ENCODE measurements around the gene CHMP6. TPM values are rescaled to one million over a fixed set of nuclear protein-coding genes. Genes with fewer than 3 reads are reported as not detected.

Gene CHMP6
- polyA plus RNA-seq, 3 donors from 2014 or later = 67.7 to 71.4 (median 70.2) TPM

GRCh38 chr17:80971704-80972304 is 19.8 kb upstream of the CHMP6 start:
- H3K27ac Mint-ChIP-seq = no peak overlapping the region
- H3K4me1 Mint-ChIP-seq = peaks cover 0 to 10% of the 10 kb centered on the region in 2 donors
- H3K27me3 Mint-ChIP-seq (ENCODE audit: low read depth in 3 of 3) = peaks cover 2 to 4% (median 4%) of the 10 kb centered on the region in 3 donors
- DNase-seq = no peak
- no peaks in the 10 kb centered on the region for H3K9me3 Mint-ChIP-seq
- no peaks in the 10 kb centered on the region for H3K36me3 Mint-ChIP-seq
- H3K4me3 Mint-ChIP-seq = no peak overlapping the region

- Mint-ChIP-seq H3K9me3 (no peaks in the 10 kb centered on the region), H3K36me3 (no peaks in the 10 kb centered on the region), H3K27me3 (ENCODE audit: low read depth in 3 of 3) (peaks cover 0 to 14% (median 2%) of the 10 kb centered on the region in 3 donors), H3K4me3 (no peak overlapping the region), H3K4me1 (peaks cover 2 to 6% of the 10 kb centered on the region in 2 donors), H3K27ac (peak overlapping the region in 1 of 6 donors; percentile 34)
- DNase-seq = no peak
These were observed 14.9 kb upstream of the CHMP6 start for GRCh38 chr17:80976701-80977100.

DNA sequence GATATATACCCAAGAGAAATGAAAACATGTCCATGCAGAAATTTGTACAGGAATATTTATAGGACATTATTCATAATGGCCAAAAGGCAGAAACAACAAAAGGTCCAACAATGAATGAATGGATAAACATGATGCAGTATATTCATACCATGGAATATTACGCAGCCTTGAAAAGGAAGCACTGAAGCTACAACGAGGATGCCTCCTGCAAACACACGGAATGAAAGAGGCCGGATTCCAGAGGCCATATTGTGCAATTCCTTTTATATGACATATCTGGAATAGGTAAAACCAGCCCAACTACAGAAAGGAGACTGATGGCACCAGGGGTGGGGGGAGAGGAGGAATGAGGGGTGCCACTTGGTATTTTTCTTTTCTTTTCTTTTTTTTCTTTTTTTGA is 14.5 kb upstream of the CHMP6 start:
- Mint-ChIP-seq H3K4me1 (peaks cover 2 to 6% of the 10 kb centered on the region in 2 donors), H3K9me3 (no peaks in the 10 kb centered on the region), H3K36me3 (no peaks in the 10 kb centered on the region), H3K27ac (peak overlapping the region in 1 of 6 donors; percentile 34), H3K27me3 (ENCODE audit: low read depth in 3 of 3) (peaks cover 0 to 14% (median 2%) of the 10 kb centered on the region in 3 donors), H3K4me3 (no peak overlapping the region)
- no peak for DNase-seq

GRCh38 chr17:80978499-80979497 is 12.8 kb upstream of the CHMP6 start:
- Mint-ChIP-seq H3K4me3 (no peak overlapping the region), H3K36me3 (no peaks in the 10 kb centered on the region), H3K27me3 (ENCODE audit: low read depth in 3 of 3) (peaks cover 0 to 14% (median 4%) of the 10 kb centered on the region in 3 donors), H3K27ac (no peak overlapping the region), H3K9me3 (no peaks in the 10 kb centered on the region), H3K4me1 (peaks cover 2 to 6% of the 10 kb centered on the region in 2 donors)
- DNase-seq = no peak

GRCh38 chr17:80979547-80980378 is 11.9 kb upstream of the CHMP6 start:
- Mint-ChIP-seq H3K36me3 (no peaks in the 10 kb centered on the region), H3K27me3 (ENCODE audit: low read depth in 3 of 3) (peaks cover 0 to 10% (median 5%) of the 10 kb centered on the region in 3 donors), H3K9me3 (no peaks in the 10 kb centered on the region), H3K4me3 (peak overlapping the region in 1 of 5 donors; percentile 27), H3K4me1 (peaks cover 2 to 6% of the 10 kb centered on the region in 2 donors), H3K27ac (no peak overlapping the region)
- DNase-seq = no peak

DNA sequence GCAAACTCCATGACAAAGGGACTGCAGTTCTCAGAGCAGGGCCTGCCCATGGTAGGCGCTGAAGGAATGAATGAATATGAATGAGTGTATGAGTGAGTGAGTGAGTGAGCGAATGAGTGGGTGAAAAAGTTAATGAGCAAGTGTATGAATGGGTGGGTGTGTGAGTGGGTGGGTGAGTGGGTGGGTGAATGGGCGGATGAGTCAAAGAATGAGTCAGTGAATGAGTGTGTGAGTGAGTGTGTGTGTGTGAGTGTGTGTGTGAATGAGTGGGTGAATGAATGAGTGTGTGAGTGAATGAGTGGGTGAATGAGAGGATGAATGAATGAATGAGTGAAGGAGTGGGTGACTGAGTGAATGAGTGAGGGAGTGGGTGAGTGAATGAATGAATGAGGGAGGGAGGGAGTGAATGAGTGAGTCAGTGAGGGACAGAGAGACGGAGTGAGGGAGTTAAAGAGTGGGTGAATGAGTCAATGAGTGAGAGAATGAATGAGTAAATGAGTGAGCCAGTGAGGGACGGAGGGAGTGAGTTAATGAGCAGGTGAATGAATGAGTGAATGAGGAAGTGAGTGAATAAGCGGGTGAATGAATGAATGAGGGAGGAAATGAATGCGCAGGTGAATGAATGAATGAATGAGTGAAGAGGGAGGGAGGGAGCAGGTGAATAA is 11.1 kb upstream of the CHMP6 start:
- peaks cover 2 to 6% of the 10 kb centered on the region in 2 donors for H3K4me1 Mint-ChIP-seq
- peak overlapping the region in 1 of 6 donors; percentile 71 for H3K27ac Mint-ChIP-seq
- no peaks in the 10 kb centered on the region for H3K9me3 Mint-ChIP-seq
- DNase-seq = no peak
- peaks cover 0 to 10% (median 5%) of the 10 kb centered on the region in 3 donors for H3K27me3 Mint-ChIP-seq (ENCODE audit: low read depth in 3 of 3)
- H3K4me3 Mint-ChIP-seq = peak overlapping the region in 4 of 5 donors; percentile 26 to 57 (median 32)
- H3K36me3 Mint-ChIP-seq = no peaks in the 10 kb centered on the region

DNA sequence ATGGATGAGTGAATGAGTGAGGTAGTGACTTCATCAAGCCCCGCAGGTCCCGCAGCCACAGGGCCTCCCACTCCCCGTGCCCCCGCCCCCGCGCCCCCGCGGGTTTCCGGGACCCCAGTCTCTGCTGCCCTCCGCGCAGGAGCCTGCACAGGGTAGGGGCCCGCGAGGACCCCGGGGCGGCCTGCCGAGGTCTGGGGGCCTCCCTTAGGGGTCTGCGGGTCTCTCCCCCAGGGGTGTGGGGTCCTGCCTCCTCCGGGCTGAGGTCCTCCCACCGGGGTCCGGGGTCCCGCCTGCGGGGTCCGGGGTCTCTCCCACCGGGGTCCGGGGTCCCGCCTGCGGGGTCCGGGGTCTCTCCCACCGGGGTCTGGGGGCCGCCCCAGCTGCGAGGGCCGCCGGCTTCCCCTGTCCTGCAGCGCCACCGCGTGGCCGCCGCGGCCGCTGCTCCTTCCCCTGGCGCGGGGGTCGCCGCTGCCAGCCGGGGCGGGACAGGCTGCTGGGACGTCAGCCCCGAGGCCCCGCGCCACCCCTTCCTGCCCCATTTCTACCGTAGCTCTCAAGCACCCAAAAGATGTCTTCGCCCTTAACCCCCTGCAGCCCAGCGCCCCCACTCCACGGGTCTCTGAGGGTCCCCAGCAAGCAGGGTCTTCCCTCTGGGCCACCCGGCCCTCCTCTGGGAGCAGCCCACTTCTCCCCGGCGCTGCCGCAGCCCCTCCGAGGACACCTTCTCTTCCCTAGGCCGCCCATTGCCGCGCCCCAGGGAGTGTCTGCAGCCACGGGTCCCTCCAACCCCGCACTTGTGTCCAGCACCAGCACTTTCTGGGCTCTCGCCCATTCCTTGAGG is 10.4 kb upstream of the CHMP6 start:
- H3K4me3 Mint-ChIP-seq = no peak overlapping the region

DNA sequence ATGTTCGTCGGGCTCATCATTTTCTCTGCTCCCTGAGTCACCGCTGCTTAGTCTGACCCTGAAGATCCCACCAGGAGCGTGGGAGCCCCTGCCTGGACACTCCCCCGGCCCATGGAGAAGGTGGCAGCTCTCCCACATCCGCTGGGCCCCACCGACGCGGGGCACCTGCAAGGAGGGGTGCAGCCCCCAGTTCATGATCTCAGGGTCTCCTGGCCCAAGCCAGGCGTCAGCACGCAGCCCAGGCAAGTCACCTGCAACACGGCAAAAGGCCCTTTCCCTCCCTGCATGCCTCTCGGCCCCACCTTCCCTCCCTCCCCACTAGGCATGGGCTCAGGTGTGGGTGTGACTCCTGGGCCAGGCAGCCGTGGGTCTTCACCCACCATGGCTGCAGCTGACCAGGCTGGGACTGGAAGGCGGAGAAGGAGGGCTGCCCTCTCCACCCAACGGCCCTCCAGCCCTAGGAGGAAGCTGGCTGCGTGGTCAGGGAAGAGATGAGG is 9.7 kb upstream of the CHMP6 start:
- Mint-ChIP-seq H3K27me3 (ENCODE audit: low read depth in 3 of 3) (peaks cover 0 to 10% (median 5%) of the 10 kb centered on the region in 3 donors), H3K4me3 (no peak overlapping the region), H3K27ac (no peak overlapping the region), H3K9me3 (no peaks in the 10 kb centered on the region), H3K36me3 (no peaks in the 10 kb centered on the region), H3K4me1 (peaks cover 2 to 6% of the 10 kb centered on the region in 2 donors)
- no peak for DNase-seq

More for the DNA sequence above, 10.4 kb upstream of the CHMP6 start:
- Mint-ChIP-seq H3K27ac (no peak overlapping the region), H3K9me3 (no peaks in the 10 kb centered on the region), H3K4me1 (peaks cover 2 to 6% of the 10 kb centered on the region in 2 donors), H3K27me3 (ENCODE audit: low read depth in 3 of 3) (peaks cover 0 to 10% (median 5%) of the 10 kb centered on the region in 3 donors), H3K36me3 (no peaks in the 10 kb centered on the region)
- peak in 2 of 3 donors; percentile 29 for DNase-seq

GRCh38 chr17:80982426-80982974 is 9.1 kb upstream of the CHMP6 start:
- Mint-ChIP-seq H3K4me3 (no peak overlapping the region), H3K36me3 (no peaks in the 10 kb centered on the region), H3K27me3 (ENCODE audit: low read depth in 3 of 3) (peaks cover 0 to 10% (median 3%) of the 10 kb centered on the region in 3 donors), H3K9me3 (no peaks in the 10 kb centered on the region), H3K4me1 (peaks cover 2 to 6% of the 10 kb centered on the region in 2 donors), H3K27ac (no peak overlapping the region)
- DNase-seq = no peak

DNA sequence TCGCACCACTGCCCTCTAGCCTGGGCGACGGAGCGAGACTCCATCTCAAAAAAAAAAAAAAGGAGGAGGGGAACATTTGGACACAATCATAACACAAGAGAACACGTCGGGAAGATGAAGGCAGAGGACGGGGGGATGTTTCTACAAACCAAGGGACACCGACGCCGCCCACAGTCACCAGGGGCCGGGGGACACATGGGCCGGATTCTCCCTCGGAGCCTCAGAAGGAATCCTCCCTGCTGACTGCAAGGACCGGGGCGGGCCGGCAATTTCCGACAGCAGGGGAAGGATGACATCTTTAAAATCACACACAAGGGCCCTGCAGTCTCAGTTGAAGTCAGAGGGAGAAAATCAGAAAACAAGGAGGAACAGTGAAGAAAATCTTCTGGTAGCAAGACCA is 8.1 kb upstream of the CHMP6 start:
- DNase-seq = no peak
- Mint-ChIP-seq H3K27me3 (ENCODE audit: low read depth in 3 of 3) (peaks cover 0 to 10% (median 3%) of the 10 kb centered on the region in 3 donors), H3K27ac (no peak overlapping the region), H3K36me3 (no peaks in the 10 kb centered on the region), H3K9me3 (no peaks in the 10 kb centered on the region), H3K4me1 (peaks cover 2 to 6% of the 10 kb centered on the region in 2 donors), H3K4me3 (no peak overlapping the region)

- Mint-ChIP-seq H3K36me3 (no peaks in the 10 kb centered on the region), H3K27me3 (ENCODE audit: low read depth in 3 of 3) (peaks cover 0 to 11% (median 7%) of the 10 kb centered on the region in 3 donors), H3K27ac (no peak overlapping the region), H3K4me3 (no peak overlapping the region), H3K4me1 (peaks cover 10 to 14% of the 10 kb centered on the region in 2 donors), H3K9me3 (no peaks in the 10 kb centered on the region)
- no peak for DNase-seq
These were observed 6.9 kb upstream of the CHMP6 start for GRCh38 chr17:80984749-80985148.

GRCh38 chr17:80986046-80986445 is 5.6 kb upstream of the CHMP6 start:
- H3K27ac Mint-ChIP-seq = no peak overlapping the region

More at GRCh38 chr17:80986046-80986445, 5.6 kb upstream of the CHMP6 start:
- Mint-ChIP-seq H3K4me1 (peaks cover 13 to 16% of the 10 kb centered on the region in 2 donors), H3K36me3 (no peaks in the 10 kb centered on the region), H3K9me3 (no peaks in the 10 kb centered on the region), H3K4me3 (no peak overlapping the region), H3K27me3 (ENCODE audit: low read depth in 3 of 3) (peaks cover 5 to 18% (median 11%) of the 10 kb centered on the region in 3 donors)
- no peak for DNase-seq

Measured in immature natural killer cell (primary cell).